ENCODE results near the gene STAT5B. TPM values are rescaled to one million over a fixed set of nuclear protein-coding genes. Genes with fewer than 3 reads are reported as not detected.

The STAT5B gene
- polyA plus RNA-seq, 1 experiment: 34.0 TPM

DNA sequence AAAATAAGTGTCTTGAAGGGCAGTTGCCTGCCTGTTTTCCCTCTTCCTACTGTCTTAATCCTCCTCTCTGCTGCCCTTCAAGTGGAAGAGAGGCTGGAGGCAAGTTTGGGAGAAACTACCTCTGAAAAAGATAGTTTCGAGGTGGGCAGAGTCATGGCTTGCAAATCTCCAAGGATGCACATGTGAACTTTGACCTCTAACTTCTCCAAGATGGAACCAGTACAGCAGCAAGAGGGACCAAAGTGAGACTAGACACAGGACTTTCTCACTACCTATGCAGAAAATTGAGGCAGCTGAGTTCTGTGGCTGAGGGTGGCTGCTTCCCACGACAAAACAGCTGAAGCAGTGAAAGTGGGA, 94.4 kb downstream of the STAT5B start:
- Histone ChIP-seq H3K27me3 (ENCODE audit: control insufficient read depth, insufficient read depth, low read length) (peaks cover 35% of the 10 kb centered on the region), H3K27ac (ENCODE audit: low read depth, low read length) (no peak overlapping the region), H3K4me3 (ENCODE audit: low read depth, low read length) (no peak overlapping the region), H3K9me3 (ENCODE audit: control insufficient read depth, insufficient read depth, low read length) (peaks cover 4% of the 10 kb centered on the region; the same call in 1 of the 2 replicates)
- DNase-seq (ENCODE audit: low read depth, low spot score): no peak
- CTCF ChIA-PET: interaction anchor here (0.6 to 1.0 kb wide), 5 partner anchors 26 to 219 kb away, joined by 3 to 4 read pairs (median 3); no protein-coding TSS in a partner anchor
- POLR2A ChIA-PET: interaction anchor here (0.6 kb wide), 1 partner anchor 218 kb away, joined by 4 read pairs; no protein-coding TSS in a partner anchor
- TF ChIP-seq, protein P1, sequence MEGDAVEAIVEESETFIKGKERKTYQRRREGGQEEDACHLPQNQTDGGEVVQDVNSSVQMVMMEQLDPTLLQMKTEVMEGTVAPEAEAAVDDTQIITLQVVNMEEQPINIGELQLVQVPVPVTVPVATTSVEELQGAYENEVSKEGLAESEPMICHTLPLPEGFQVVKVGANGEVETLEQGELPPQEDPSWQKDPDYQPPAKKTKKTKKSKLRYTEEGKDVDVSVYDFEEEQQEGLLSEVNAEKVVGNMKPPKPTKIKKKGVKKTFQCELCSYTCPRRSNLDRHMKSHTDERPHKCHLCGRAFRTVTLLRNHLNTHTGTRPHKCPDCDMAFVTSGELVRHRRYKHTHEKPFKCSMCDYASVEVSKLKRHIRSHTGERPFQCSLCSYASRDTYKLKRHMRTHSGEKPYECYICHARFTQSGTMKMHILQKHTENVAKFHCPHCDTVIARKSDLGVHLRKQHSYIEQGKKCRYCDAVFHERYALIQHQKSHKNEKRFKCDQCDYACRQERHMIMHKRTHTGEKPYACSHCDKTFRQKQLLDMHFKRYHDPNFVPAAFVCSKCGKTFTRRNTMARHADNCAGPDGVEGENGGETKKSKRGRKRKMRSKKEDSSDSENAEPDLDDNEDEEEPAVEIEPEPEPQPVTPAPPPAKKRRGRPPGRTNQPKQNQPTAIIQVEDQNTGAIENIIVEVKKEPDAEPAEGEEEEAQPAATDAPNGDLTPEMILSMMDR (IDR thresholded peaks at IDR 0.05; ENCODE audit: low read depth, low read length): no peak

DNA sequence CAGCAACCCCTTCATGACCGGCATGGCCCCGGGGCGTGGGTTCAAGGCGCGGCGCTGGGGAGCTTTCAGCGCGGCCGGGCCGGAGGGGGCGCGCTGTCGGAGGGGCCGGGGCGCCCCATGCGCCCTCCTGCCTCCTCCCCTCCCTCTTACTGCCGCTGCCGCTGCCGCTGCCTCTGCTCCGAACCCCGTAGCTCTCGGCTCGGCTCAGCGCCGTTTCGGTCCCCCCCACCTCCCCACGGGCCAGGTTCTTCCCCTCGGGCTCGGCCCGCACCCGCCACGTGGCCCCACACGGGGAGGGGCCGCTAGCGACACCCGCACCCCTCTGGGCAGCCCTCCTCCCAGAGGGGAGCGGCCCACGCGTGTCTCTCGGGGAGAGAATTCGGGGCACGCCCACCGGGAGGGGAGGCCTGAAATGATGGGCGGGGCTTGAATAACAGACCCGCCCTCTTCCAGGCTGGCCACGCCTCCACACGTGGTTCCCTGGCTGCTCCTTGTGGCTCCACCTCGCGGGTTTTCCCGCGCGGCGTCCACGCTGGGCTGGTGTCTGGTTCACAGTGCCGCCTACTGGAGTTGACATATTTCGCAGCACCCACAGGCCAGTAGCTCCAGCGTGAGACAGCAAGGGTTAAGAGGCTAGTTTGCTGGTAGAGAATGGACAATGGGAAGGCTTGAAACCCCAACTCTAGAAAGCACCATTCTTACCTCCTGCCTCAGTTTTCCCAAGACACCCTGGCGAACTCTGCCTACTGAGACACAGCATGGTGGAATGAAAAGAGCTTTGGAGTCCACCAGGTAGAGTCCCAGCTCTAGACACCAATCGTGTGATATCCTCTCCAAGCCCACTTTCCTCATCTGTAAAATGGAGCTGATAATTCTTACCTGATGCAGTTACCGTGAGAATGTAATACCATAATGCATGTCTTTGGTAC, 95.0 kb downstream of the STAT5B start, which contains the start of gene KCNH4:
TSS of gene KCNH4 (minus strand) at position 221 of the 929 bp plus-strand sequence. CDS start at position 24, 197 bp downstream.
- H3K4me3 ChIP-seq (ENCODE audit: low read depth, low read length): peak within 1 kb of the TSS; percentile 35; the same call in 1 of the 2 replicates
- no peak within 1 kb of the TSS for H3K27ac ChIP-seq (ENCODE audit: low read depth, low read length)
- CTCF ChIA-PET: interaction anchor here (0.6 to 1.0 kb wide), 5 partner anchors 69 to 219 kb away, joined by 3 to 4 read pairs (median 3); no protein-coding TSS in a partner anchor
- POLR2A ChIA-PET: no interaction called here
- peaks cover 4% of the 10 kb centered on the region; the same call in 1 of the 2 replicates for H3K9me3 ChIP-seq (ENCODE audit: control insufficient read depth, insufficient read depth, low read length)
- H3K27me3 ChIP-seq (ENCODE audit: control insufficient read depth, insufficient read depth, low read length): peaks cover 35% of the 10 kb centered on the region
- peak; percentile 16 for DNase-seq (ENCODE audit: low read depth, low spot score)
- TF ChIP-seq, protein P1 (IDR thresholded peaks at IDR 0.05; ENCODE audit: low read depth, low read length): peak; percentile 55

DNA sequence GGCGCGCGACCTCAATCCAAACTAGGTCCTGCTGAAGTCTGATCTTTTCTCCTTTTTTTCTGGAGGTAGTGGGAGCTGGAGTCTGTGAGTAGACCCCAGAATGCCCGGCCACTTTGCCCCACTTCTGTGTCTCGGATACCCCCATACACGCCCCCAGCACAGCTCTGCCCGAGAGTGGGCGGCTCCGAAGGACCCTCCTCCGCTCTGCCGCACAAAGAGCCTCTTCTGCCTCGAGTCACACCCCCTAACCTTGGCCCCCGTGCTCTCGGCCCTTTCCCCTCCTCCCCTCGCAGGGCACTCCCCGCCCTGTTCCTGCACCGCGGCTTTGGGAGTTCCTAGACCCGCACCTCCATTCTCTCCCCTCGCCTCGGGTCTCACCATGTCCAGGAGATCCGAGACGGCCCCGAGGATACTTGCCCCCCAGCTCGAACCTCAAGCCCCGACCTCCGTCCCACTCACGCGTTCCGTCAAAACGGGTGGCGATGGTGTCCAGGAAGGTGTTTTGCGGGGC, 95.7 kb downstream of the STAT5B start:
- peaks cover 4% of the 10 kb centered on the region; the same call in 1 of the 2 replicates for H3K9me3 ChIP-seq (ENCODE audit: control insufficient read depth, insufficient read depth, low read length)
- ChIA-PET POLR2A (no interaction called here), CTCF (interaction anchor here (0.7 kb wide), 1 partner anchor 155 kb away, joined by 3 read pairs; no protein-coding TSS in a partner anchor)
- H3K27ac ChIP-seq (ENCODE audit: low read depth, low read length): no peak overlapping the region
- DNase-seq (ENCODE audit: low read depth, low spot score): no peak
- peaks cover 37% of the 10 kb centered on the region for H3K27me3 ChIP-seq (ENCODE audit: control insufficient read depth, insufficient read depth, low read length)
- TF ChIP-seq, protein P1 (IDR thresholded peaks at IDR 0.05; ENCODE audit: low read depth, low read length): no peak
- no peak overlapping the region for H3K4me3 ChIP-seq (ENCODE audit: low read depth, low read length)

DNA sequence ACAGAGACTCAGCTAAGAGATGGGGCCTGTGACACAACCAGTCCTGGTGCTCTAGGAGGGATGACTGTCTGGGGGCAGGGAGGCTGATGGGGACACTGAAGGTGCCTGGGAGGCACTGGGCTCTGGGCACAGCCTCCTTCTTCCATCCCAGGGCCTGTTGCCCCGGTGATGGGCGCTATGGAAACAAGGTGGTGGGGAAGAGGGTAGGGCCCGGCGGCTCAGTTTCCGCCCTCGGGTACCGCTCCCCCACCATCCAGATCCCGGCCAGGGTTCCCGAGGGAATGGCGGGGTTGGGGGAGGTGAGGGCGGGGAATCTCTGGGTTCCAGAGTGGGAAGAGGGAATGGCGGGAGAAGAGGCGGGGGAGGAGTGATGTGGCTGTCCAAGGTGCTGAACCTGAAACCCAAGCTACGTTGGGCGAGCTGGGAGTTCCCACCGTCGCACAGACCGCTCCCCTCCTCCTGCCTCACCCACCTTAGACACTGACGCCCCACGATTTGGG, 96.2 kb downstream of the STAT5B start:
- ChIA-PET CTCF (interaction anchor here (0.7 kb wide), 1 partner anchor 155 kb away, joined by 3 read pairs; no protein-coding TSS in a partner anchor), POLR2A (no interaction called here)
- no peak overlapping the region for H3K4me3 ChIP-seq (ENCODE audit: low read depth, low read length)
- H3K27me3 ChIP-seq (ENCODE audit: control insufficient read depth, insufficient read depth, low read length): peaks cover 41% of the 10 kb centered on the region
- DNase-seq (ENCODE audit: low read depth, low spot score): no peak
- TF ChIP-seq, protein P1 (IDR thresholded peaks at IDR 0.05; ENCODE audit: low read depth, low read length): no peak
- H3K9me3 ChIP-seq (ENCODE audit: control insufficient read depth, insufficient read depth, low read length): peaks cover 4% of the 10 kb centered on the region; the same call in 1 of the 2 replicates
- no peak overlapping the region for H3K27ac ChIP-seq (ENCODE audit: low read depth, low read length)
